ENCODE results near the gene ARF3.
A peak's percentile ranks its signal among the peaks of the same experiment; 100 is the strongest.

Gene ARF3

GRCh38 chr12:48978291-48978740 is 21.0 kb upstream of the ARF3 start, which contains the start of gene WNT1:
Gene WNT1, plus strand, starts transcription at chr12:48978322. Its CDS starts 329 bp downstream, at chr12:48978651.
- peaks cover 76% of the 10 kb centered on the region for H3K27me3 ChIP-seq
- TF ChIP-seq CTCF (IDR thresholded peaks at IDR 0.05; ENCODE audit: low read depth, low read length) = no peak
- H3K36me3 ChIP-seq = no peaks in the 10 kb centered on the region
- peak; percentile 24 for DNase-seq
- no peaks in the 10 kb centered on the region for H3K9me3 ChIP-seq
- H3K4me3 ChIP-seq (ENCODE audit: low read depth, low read length) = no peak within 1 kb of the TSS
- peaks cover 2% of the 10 kb centered on the region; the same call in 1 of the 2 replicates for H3K4me1 ChIP-seq

GRCh38 chr12:48977290-48978281 is 20.3 kb upstream of the ARF3 start:
- TF ChIP-seq CTCF (IDR thresholded peaks at IDR 0.05; ENCODE audit: low read depth, low read length) = peak; percentile 69
- H3K36me3 ChIP-seq = no peaks in the 10 kb centered on the region
- DNase-seq = peak; percentile 83
- H3K4me3 ChIP-seq (ENCODE audit: low read depth, low read length) = no peak overlapping the region
- H3K27me3 ChIP-seq = peaks cover 79% of the 10 kb centered on the region
- no peaks in the 10 kb centered on the region for H3K9me3 ChIP-seq
- peaks cover 2% of the 10 kb centered on the region; the same call in 1 of the 2 replicates for H3K4me1 ChIP-seq

- peak; percentile 74 for DNase-seq
- Histone ChIP-seq H3K36me3 (no peaks in the 10 kb centered on the region), H3K4me3 (ENCODE audit: low read depth, low read length) (no peak overlapping the region), H3K27me3 (peaks cover 77% of the 10 kb centered on the region), H3K4me1 (peaks cover 2% of the 10 kb centered on the region; the same call in 1 of the 2 replicates), H3K9me3 (no peaks in the 10 kb centered on the region)
- TF ChIP-seq CTCF (IDR thresholded peaks at IDR 0.05; ENCODE audit: low read depth, low read length) = peak; percentile 53
Observed at GRCh38 chr12:48973941-48974673, 16.8 kb upstream of the ARF3 start.

GRCh38 chr12:48973531-48973930 is 16.2 kb upstream of the ARF3 start:
- TF ChIP-seq CTCF (IDR thresholded peaks at IDR 0.05; ENCODE audit: low read depth, low read length) = no peak
- Histone ChIP-seq H3K4me3 (ENCODE audit: low read depth, low read length) (no peak overlapping the region), H3K27me3 (peaks cover 74% of the 10 kb centered on the region), H3K4me1 (peaks cover under 1% of the 10 kb centered on the region; the same call in 1 of the 2 replicates), H3K36me3 (no peaks in the 10 kb centered on the region), H3K9me3 (no peaks in the 10 kb centered on the region)
- no peak for DNase-seq

- Histone ChIP-seq H3K36me3 (no peaks in the 10 kb centered on the region), H3K27me3 (peaks cover 68% of the 10 kb centered on the region), H3K4me1 (no peaks in the 10 kb centered on the region), H3K9me3 (no peaks in the 10 kb centered on the region), H3K4me3 (ENCODE audit: low read depth, low read length) (no peak overlapping the region)
- DNase-seq = no peak
- TF ChIP-seq CTCF (IDR thresholded peaks at IDR 0.05; ENCODE audit: low read depth, low read length) = no peak
Observed at GRCh38 chr12:48972952-48973483, 15.7 kb upstream of the ARF3 start.

All from BE2C (cell line).